ACC112 (cell line): Measurements from ENCODE around the gene RBMS1.

ENCODE experiments used
- H2AFZ ChIP-seq: fragments of 200-600 bp; sonication (generic); one replicate; pipeline ENCODE4 v1.6.0; 2017; ENCODE audit warnings: antibody characterized with exemption, low read length; ENCODE audit not compliant: unreplicated experiment
- H3K27ac ChIP-seq: fragments of 200-600 bp; sonication (generic); 2 replicates; pipeline ENCODE4 v1.5.1; 2014; ENCODE audit warnings: low read depth, mild to moderate bottlenecking, antibody characterized with exemption, low read length, moderate library complexity
- H3K27me3 ChIP-seq: fragments of 200-600 bp; sonication (generic); 2 replicates; pipeline ENCODE4 v1.6.1; 2014; ENCODE audit warnings: mild to moderate bottlenecking, antibody characterized with exemption, low read length, moderate library complexity, mixed read lengths; ENCODE audit not compliant: insufficient read depth
- H3K36me3 ChIP-seq: fragments of 200-600 bp; sonication (generic); 2 replicates; pipeline ENCODE4 v1.6.1; 2016; ENCODE audit warnings: mild to moderate bottlenecking, antibody characterized with exemption, low read length, moderate library complexity, mixed read lengths; ENCODE audit not compliant: insufficient read depth
- H3K4me1 ChIP-seq: fragments of 200-600 bp; sonication (generic); one replicate; pipeline ENCODE4 v1.6.1; 2016; ENCODE audit warnings: low read length, mixed read lengths; ENCODE audit not compliant: insufficient read depth, unreplicated experiment, control insufficient read depth
- H3K4me3 ChIP-seq: fragments of 200-600 bp; sonication (generic); 2 replicates; pipeline ENCODE4 v1.5.1; 2014; ENCODE audit warnings: mild to moderate bottlenecking, low read depth, low read length
- H3K79me2 ChIP-seq: fragments of 200-600 bp; sonication (generic); one replicate; pipeline ENCODE4 v1.6.0; 2016; ENCODE audit warnings: low read length; ENCODE audit not compliant: control insufficient read depth, unreplicated experiment, insufficient read depth

The RBMS1 gene

GRCh38 chr2:160380611-160381010 lies 113.0 kb downstream of the RBMS1 start:
- H3K36me3 ChIP-seq, result no peaks in the 10 kb centered on the region
- peaks cover 80% of the 10 kb centered on the region for H3K4me1 ChIP-seq
- peak overlapping the region; percentile 99 for H3K27ac ChIP-seq
- H2AFZ ChIP-seq, result no peak overlapping the region
- H3K27me3 ChIP-seq, result no peaks in the 10 kb centered on the region
- peak overlapping the region; percentile 34; the same call in 1 of the 2 replicates for H3K4me3 ChIP-seq
- H3K79me2 ChIP-seq, result peaks cover 88% of the 10 kb centered on the region

- H3K4me1 ChIP-seq, result peaks cover 82% of the 10 kb centered on the region
- no peaks in the 10 kb centered on the region for H3K36me3 ChIP-seq
Observed at GRCh38 chr2:160380000-160380570, 113.5 kb downstream of the RBMS1 start.

GRCh38 chr2:160379399-160379798 lies 114.2 kb downstream of the RBMS1 start:
- Histone ChIP-seq H3K27me3 (no peaks in the 10 kb centered on the region), H3K4me3 (peak overlapping the region; percentile 58), H2AFZ (no peak overlapping the region), H3K79me2 (peaks cover 87% of the 10 kb centered on the region), H3K4me1 (peaks cover 81% of the 10 kb centered on the region), H3K36me3 (no peaks in the 10 kb centered on the region), H3K27ac (peak overlapping the region; percentile 99)

More at GRCh38 chr2:160380000-160380570, 113.5 kb downstream of the RBMS1 start:
- Histone ChIP-seq H3K27ac (peak overlapping the region; percentile 99), H2AFZ (no peak overlapping the region), H3K4me3 (peak overlapping the region; percentile 58), H3K27me3 (no peaks in the 10 kb centered on the region), H3K79me2 (peaks cover 88% of the 10 kb centered on the region)

GRCh38 chr2:160377204-160377995 lies 116.2 kb downstream of the RBMS1 start:
- Histone ChIP-seq H3K79me2 (peaks cover 90% of the 10 kb centered on the region), H3K4me3 (peak overlapping the region; percentile 49; the same call in 1 of the 2 replicates), H3K4me1 (peaks cover 93% of the 10 kb centered on the region), H3K27me3 (no peaks in the 10 kb centered on the region), H2AFZ (no peak overlapping the region), H3K36me3 (no peaks in the 10 kb centered on the region), H3K27ac (peak overlapping the region; percentile 99)

GRCh38 chr2:160376576-160376975 lies 117.0 kb downstream of the RBMS1 start:
- peaks cover 93% of the 10 kb centered on the region for H3K4me1 ChIP-seq
- H3K27ac ChIP-seq, result peak overlapping the region; percentile 99
- H3K4me3 ChIP-seq, result peak overlapping the region; percentile 49
- H3K36me3 ChIP-seq, result no peaks in the 10 kb centered on the region
- peaks cover 90% of the 10 kb centered on the region for H3K79me2 ChIP-seq
- no peak overlapping the region for H2AFZ ChIP-seq
- no peaks in the 10 kb centered on the region for H3K27me3 ChIP-seq

- peaks cover 93% of the 10 kb centered on the region for H3K4me1 ChIP-seq
- H3K36me3 ChIP-seq, result no peaks in the 10 kb centered on the region
- H3K27me3 ChIP-seq, result no peaks in the 10 kb centered on the region
- no peak overlapping the region for H2AFZ ChIP-seq
- H3K27ac ChIP-seq, result peak overlapping the region; percentile 99
- H3K79me2 ChIP-seq, result peaks cover 90% of the 10 kb centered on the region
- H3K4me3 ChIP-seq, result peak overlapping the region; percentile 38
Observed at GRCh38 chr2:160375802-160376469, 117.7 kb downstream of the RBMS1 start.

GRCh38 chr2:160375037-160375436 lies 118.6 kb downstream of the RBMS1 start:
- no peaks in the 10 kb centered on the region for H3K36me3 ChIP-seq
- peaks cover 91% of the 10 kb centered on the region for H3K4me1 ChIP-seq
- H2AFZ ChIP-seq, result no peak overlapping the region
- H3K27me3 ChIP-seq, result no peaks in the 10 kb centered on the region
- H3K4me3 ChIP-seq, result peak overlapping the region; percentile 38
- peaks cover 89% of the 10 kb centered on the region for H3K79me2 ChIP-seq
- peak overlapping the region; percentile 99 for H3K27ac ChIP-seq

- Histone ChIP-seq H3K4me1 (peaks cover 92% of the 10 kb centered on the region), H3K79me2 (peaks cover 88% of the 10 kb centered on the region), H3K36me3 (no peaks in the 10 kb centered on the region), H3K27me3 (no peaks in the 10 kb centered on the region), H2AFZ (no peak overlapping the region), H3K4me3 (peak overlapping the region; percentile 13; the same call in 1 of the 2 replicates), H3K27ac (peak overlapping the region; percentile 97)
Observed at GRCh38 chr2:160373666-160374065, 119.9 kb downstream of the RBMS1 start.

- Histone ChIP-seq H3K4me3 (peak overlapping the region; percentile 13; the same call in 1 of the 2 replicates), H3K27ac (peak overlapping the region; percentile 97), H3K27me3 (no peaks in the 10 kb centered on the region), H3K4me1 (peaks cover 92% of the 10 kb centered on the region), H3K79me2 (peaks cover 87% of the 10 kb centered on the region), H2AFZ (no peak overlapping the region), H3K36me3 (no peaks in the 10 kb centered on the region)
Observed at GRCh38 chr2:160373263-160373662, 120.3 kb downstream of the RBMS1 start.

- H3K4me3 ChIP-seq, result peak overlapping the region; percentile 13; the same call in 1 of the 2 replicates
- H3K4me1 ChIP-seq, result peaks cover 92% of the 10 kb centered on the region
- H3K36me3 ChIP-seq, result no peaks in the 10 kb centered on the region
- H2AFZ ChIP-seq, result no peak overlapping the region
- no peaks in the 10 kb centered on the region for H3K27me3 ChIP-seq
- peak overlapping the region; percentile 97 for H3K27ac ChIP-seq
- peaks cover 87% of the 10 kb centered on the region for H3K79me2 ChIP-seq
Observed at GRCh38 chr2:160372585-160372984, 121.0 kb downstream of the RBMS1 start.
